GM12874 (cell line): ENCODE data around the gene PRSS50.

ENCODE experiments used
- CTCF ChIP-seq: IDR thresholded peaks from 2 replicates; pipeline ENCODE4 v1.5.1; 2011; ENCODE audit warnings: low read depth, mild to moderate bottlenecking, control low read depth, low read length, moderate library complexity; ENCODE audit not compliant: insufficient read depth

Gene PRSS50

GRCh38 chr3:46705751-46706552 is 11.7 kb downstream of the PRSS50 start:
- TF ChIP-seq CTCF, result no peak

DNA sequence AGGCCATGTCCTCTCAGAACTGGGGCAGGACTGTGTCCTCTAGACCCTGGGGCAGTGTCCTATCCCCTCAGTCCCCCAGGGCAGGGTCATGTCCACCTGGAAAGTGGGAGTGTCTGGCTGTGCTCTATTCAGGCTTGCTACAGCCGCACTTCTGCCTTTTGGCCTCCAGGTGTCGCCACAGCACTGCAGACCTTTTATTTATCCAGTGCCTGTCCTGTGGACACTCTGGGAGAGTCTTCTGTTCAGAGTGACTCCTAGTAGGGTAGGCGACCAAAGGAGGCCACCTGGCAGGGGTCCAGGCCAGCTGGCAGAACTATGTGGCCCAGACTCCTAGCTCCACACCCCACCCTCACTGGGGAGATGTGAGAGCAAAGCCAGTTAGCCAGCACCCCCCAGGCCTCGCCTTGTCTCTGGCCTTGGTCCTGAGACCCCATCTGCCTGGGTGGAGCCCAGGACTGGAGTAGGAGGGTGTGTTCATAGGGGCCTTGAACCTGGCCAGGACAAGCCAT is 12.6 kb downstream of the PRSS50 start:
- peak; percentile 91 for TF ChIP-seq CTCF

DNA sequence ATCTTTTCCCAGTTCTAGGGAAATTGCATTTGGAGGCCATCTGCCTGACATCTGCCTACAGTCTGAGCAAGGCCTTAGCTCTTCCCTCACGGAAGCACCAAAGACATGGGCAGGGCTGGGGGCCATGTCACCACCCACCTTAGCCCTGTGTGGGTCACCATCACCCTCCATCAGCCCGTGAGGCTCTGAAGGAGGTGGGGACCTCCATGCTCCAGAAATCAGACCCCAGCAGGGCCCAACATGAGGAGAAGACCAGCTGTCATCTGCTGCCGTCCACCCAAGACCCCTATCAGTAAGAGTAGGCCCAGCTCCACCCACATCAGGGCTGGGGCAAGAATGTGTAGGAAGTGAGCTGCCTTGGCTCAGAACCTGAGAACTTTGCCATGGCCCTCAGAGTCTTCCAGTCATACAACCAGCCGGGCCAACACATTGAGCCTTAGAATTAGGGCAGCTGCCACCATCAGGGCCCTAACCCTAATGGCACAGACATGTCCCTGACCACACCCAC is 14.6 kb downstream of the PRSS50 start:
- no peak for TF ChIP-seq CTCF

DNA sequence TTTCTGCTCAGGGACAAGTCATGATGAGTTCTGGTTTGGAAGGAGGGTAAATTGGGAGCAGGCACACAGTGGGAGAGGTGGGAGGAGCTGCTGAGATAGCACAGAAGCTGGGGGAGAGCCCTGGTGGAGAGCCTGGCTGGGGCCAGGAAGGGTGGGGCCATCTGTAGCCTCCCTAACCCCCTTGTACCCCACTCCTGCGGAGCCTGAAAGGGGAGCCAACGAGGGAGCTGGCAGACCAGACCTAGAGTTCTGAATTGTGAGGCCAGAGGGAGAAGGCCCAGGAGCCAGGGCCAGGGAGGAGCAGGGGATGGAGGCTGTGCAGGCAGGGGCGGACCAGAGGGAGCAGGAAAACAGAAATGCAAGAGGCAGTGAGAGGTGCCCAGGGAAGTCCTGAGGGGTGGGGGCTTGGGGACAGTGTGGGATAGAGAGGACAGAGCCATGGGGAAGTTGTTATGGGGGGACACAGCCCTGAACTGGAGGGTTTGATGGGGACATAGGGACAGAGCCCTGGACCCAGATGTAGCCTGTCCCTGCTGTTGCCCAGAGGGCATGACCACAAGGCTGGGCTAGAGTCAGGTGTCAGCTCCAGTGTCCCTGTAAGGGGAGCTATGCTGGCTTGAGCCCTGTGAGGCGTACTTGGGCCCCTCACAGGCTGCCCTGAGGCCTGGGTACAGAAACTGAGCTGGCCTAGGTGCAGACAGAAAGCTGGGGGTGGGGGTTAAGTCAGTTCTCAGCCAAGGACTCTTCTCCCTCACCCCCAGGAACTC is 15.2 kb downstream of the PRSS50 start:
- TF ChIP-seq CTCF, result no peak

DNA sequence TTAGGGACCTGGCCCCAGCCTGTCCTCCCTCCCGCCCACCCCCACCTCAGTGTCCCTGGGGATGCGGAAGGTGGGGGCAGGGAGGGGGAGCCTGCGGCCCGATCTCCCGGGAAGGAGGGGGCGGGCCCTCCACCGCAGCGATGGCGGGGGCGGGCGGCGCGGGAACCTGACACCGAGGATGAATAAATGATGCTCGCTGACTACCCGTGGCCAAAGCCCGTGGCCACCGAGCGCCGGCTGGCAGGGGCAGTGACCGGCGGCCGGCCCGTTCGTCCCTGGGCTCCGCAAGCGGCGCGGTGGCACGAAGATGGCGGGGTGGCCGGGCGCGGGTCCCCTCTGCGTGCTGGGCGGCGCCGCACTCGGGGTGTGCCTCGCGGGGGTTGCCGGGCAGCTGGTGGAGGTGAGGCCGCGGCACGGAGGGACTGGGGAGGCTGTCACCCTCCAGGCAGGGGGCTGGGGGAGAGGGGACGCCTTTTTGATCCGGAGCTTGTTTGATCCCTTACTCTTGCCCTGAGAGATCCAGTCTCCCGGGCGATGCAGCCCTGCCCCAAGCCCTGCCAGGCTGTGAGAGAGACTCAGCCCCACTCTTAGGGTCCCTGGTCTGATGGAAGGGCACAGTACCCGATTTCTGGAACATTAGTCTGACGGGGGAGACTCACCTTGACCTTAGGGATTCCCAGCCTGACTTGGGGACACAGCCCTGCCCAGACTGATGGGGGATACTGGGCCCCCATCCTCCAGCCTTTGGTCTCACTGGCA is 16.3 kb downstream of the PRSS50 start, which contains the start of gene TMIE:
TMIE (plus strand) TSS at position 212 of the 759 bp plus-strand sequence; CDS start at position 308, 96 bp downstream.
- no peak for TF ChIP-seq CTCF

DNA sequence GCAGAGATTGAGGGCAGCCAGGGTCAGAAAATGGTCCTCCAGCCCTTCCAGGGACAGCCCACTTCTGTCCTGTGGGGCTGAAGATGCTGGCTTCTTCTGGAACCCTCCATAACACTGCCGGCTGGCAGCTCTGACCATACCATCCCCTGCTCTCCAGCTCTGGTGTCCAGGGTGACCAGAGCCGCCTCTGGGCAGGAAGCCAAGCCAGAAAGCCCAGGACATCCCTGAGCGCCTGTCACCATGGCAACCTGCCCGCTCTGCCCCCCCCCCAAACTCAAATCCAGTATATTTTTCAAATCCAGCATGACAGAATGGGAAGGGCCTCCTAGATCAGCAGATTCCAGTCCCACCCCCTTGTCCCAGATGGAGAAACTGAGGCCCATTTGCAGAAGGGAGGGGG is 16.9 kb downstream of the PRSS50 start:
- no peak for TF ChIP-seq CTCF
